ENCODE results near the gene TMC6.
A peak's percentile ranks its signal among the peaks of the same experiment; 100 is the strongest.

The TMC6 gene

GRCh38 chr17:78120537-78120936 lies 8.0 kb downstream of the TMC6 start:
- no peak overlapping the region for H3K27ac ChIP-seq (ENCODE audit: low read depth, low read length)
- no peaks in the 10 kb centered on the region for H3K27me3 ChIP-seq (ENCODE audit: control insufficient read depth, low read length)
- H4K20me1 ChIP-seq (ENCODE audit: control insufficient read depth, insufficient read depth, low read depth, low read length), result no peaks in the 10 kb centered on the region
- peaks cover 45% of the 10 kb centered on the region for H3K79me2 ChIP-seq (ENCODE audit: control insufficient read depth, low read length)
- TF ChIP-seq CTCF (IDR thresholded peaks at IDR 0.05; ENCODE audit: low read depth, low read length, poor library complexity, severe bottlenecking), result no peak
- TF ChIP-seq EZH2phosphoT487 (IDR thresholded peaks at IDR 0.05; ENCODE audit: borderline replicate concordance, low read length), result no peak
- H3K9me2 ChIP-seq (replicated peaks; ENCODE audit: control insufficient read depth, low read length), result no peaks in the 10 kb centered on the region
- H3K36me3 ChIP-seq (ENCODE audit: control insufficient read depth, low read length), result peaks cover 75% of the 10 kb centered on the region
- no peaks in the 10 kb centered on the region for H3F3A ChIP-seq (ENCODE audit: control insufficient read depth, insufficient read depth)
- no peaks in the 10 kb centered on the region for H3K9me3 ChIP-seq (ENCODE audit: control insufficient read depth, insufficient read depth, low read length)
- H3K4me3 ChIP-seq (ENCODE audit: low read length), result no peak overlapping the region
- peaks cover 48% of the 10 kb centered on the region for H3K4me1 ChIP-seq (ENCODE audit: control insufficient read depth, low read length)
- H3K4me2 ChIP-seq (ENCODE audit: low read length), result no peak overlapping the region

GRCh38 chr17:78118801-78119241 lies 9.7 kb downstream of the TMC6 start:
- Histone ChIP-seq H3K4me1 (ENCODE audit: control insufficient read depth, low read length) (peaks cover 31% of the 10 kb centered on the region), H3K27ac (ENCODE audit: low read depth, low read length) (no peak overlapping the region), H3K9me3 (ENCODE audit: control insufficient read depth, insufficient read depth, low read length) (no peaks in the 10 kb centered on the region), H3K79me2 (ENCODE audit: control insufficient read depth, low read length) (peaks cover 29% of the 10 kb centered on the region), H3K9me2 (replicated peaks; ENCODE audit: control insufficient read depth, low read length) (no peaks in the 10 kb centered on the region), H3K4me2 (ENCODE audit: low read length) (no peak overlapping the region), H3K36me3 (ENCODE audit: control insufficient read depth, low read length) (peaks cover 75% of the 10 kb centered on the region), H4K20me1 (ENCODE audit: control insufficient read depth, insufficient read depth, low read depth, low read length) (no peaks in the 10 kb centered on the region), H3K4me3 (ENCODE audit: low read length) (no peak overlapping the region), H3K27me3 (ENCODE audit: control insufficient read depth, low read length) (no peaks in the 10 kb centered on the region), H3F3A (ENCODE audit: control insufficient read depth, insufficient read depth) (no peaks in the 10 kb centered on the region; the same call in 1 of the 2 replicates)
- no peak for TF ChIP-seq CTCF (IDR thresholded peaks at IDR 0.05; ENCODE audit: low read depth, low read length, poor library complexity, severe bottlenecking)

GRCh38 chr17:78117027-78117981 lies 11.3 kb downstream of the TMC6 start:
- Histone ChIP-seq H3K79me2 (ENCODE audit: control insufficient read depth, low read length) (peaks cover 14% of the 10 kb centered on the region), H3K27ac (ENCODE audit: low read depth, low read length) (no peak overlapping the region), H3K4me1 (ENCODE audit: control insufficient read depth, low read length) (peaks cover 26% of the 10 kb centered on the region), H3K36me3 (ENCODE audit: control insufficient read depth, low read length) (peaks cover 74% of the 10 kb centered on the region), H3K4me3 (ENCODE audit: low read length) (no peak overlapping the region), H3K9me2 (replicated peaks; ENCODE audit: control insufficient read depth, low read length) (no peaks in the 10 kb centered on the region), H3F3A (ENCODE audit: control insufficient read depth, insufficient read depth) (no peaks in the 10 kb centered on the region; the same call in 1 of the 2 replicates), H4K20me1 (ENCODE audit: control insufficient read depth, insufficient read depth, low read depth, low read length) (no peaks in the 10 kb centered on the region), H3K27me3 (ENCODE audit: control insufficient read depth, low read length) (no peaks in the 10 kb centered on the region), H3K9me3 (ENCODE audit: control insufficient read depth, insufficient read depth, low read length) (no peaks in the 10 kb centered on the region), H3K4me2 (ENCODE audit: low read length) (no peak overlapping the region)
- TF ChIP-seq EZH2phosphoT487 (IDR thresholded peaks at IDR 0.05; ENCODE audit: borderline replicate concordance, low read length) (no peak), CTCF (IDR thresholded peaks at IDR 0.05; ENCODE audit: low read depth, low read length, poor library complexity, severe bottlenecking) (peak; percentile 53)
